GM21723 (cell line): ENCODE results near the gene TTC16.
"Not testable (repeated sequence)": the region's sequence is repeated elsewhere in the genome, so short reads cannot be mapped to it uniquely, and the experiment has no call there.

Experiments used
- ATAC-seq: cut with Tn5 transposase; IDR thresholded peaks from one replicate; pipeline ENCODE4 v1.9.1; 2021; ENCODE audit warnings: mild to moderate bottlenecking, moderate library complexity; ENCODE audit not compliant: unreplicated experiment

The TTC16 gene

GRCh38 chr9:127780909-127781308, 65.0 kb downstream of the TTC16 start:
- ATAC-seq, result not testable (repeated sequence)
